GM10266 (cell line): ENCODE results near the gene LYZ.
"Not testable (repeated sequence)": the region's sequence is repeated elsewhere in the genome, so short reads cannot be mapped to it uniquely, and the experiment has no call there.

Experiments used
- DNase-seq: peaks from one replicate; pipeline ENCODE4 v3.0.0; 2012; ENCODE audit errors: extremely low spot score
- CTCF ChIP-seq: IDR thresholded peaks from 2 replicates; pipeline ENCODE4 v1.5.1; 2012; ENCODE audit warnings: mild to moderate bottlenecking, low read depth; ENCODE audit not compliant: control insufficient read depth, insufficient read depth; ENCODE audit errors: missing control alignments

LYZ gene

DNA sequence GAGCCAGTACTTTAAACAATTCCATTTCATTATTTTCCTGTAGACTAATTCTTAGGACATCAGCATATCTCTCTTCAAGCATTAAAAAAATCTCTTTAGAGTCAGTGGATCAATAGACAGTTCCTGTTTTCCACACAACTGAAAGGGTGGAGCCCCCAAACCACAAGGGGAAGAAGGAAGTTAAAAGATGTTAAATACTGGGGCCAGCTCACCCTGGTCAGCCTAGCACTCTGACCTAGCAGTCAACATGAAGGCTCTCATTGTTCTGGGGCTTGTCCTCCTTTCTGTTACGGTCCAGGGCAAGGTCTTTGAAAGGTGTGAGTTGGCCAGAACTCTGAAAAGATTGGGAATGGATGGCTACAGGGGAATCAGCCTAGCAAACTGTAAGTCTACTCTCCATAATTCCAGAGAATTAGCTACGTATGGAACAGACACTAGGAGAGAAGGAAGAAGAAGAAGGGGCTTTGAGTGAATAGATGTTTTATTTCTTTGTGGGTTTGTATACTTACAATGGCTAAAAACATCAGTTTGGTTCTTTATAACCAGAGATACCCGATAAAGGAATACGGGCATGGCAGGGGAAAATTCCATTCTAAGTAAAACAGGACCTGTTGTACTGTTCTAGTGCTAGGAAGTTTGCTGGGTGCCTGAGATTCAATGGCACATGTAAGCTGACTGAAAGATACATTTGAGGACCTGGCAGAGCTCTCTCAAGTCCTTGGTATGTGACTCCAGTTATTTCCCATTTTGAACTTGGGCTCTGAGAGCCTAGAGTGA lies at the start of gene LYZ:
TSS of gene LYZ (plus strand) at position 220 of the 777 bp plus-strand sequence. CDS start at position 248, 28 bp downstream.
- DNase-seq, result no peak
- no peak for TF ChIP-seq CTCF

DNA sequence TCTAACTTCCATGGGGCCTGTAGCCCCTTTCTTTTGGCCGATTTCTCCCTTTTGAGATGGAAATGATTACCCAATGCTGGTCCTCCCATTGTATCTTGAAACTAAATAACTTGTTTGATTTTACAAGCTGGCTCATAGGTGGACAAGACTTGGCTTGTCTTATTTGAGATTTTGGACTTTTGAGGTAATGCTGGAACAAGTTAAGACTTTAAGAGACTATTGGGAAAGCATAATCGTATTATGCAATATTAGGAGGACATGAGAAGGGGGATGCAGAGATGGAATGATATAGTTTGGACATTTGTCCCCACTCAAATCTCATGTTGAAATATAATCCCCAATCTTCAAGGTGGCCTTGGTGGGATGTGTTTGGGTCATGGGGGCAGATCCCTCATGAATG lies 49.2 kb upstream of the LYZ start:
- DNase-seq, result no peak
- TF ChIP-seq CTCF, result no peak

GRCh38 chr12:69304284-69304683 lies 43.9 kb upstream of the LYZ start:
- no peak for DNase-seq

GRCh38 chr12:69309461-69309860 lies 38.7 kb upstream of the LYZ start:
- TF ChIP-seq CTCF, result no peak

More at GRCh38 chr12:69304284-69304683, 43.9 kb upstream of the LYZ start:
- TF ChIP-seq CTCF, result no peak

DNA sequence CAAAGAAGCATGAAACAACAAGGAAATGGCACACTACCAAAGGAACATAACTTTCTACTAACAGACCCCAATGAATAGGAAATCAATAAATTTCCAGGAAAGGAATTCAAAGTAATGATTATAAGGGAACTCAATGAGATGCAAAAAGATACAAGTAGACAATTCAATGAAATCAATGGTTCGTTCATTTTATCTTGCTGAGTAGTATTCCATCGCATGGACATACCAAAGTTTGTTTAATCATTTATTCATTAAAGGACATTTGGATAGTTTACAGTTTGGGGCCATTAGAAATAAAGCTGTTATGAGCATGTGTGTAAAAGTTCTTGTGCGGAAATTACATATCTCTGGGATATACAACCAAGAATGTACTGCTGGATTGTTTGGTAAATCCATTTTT lies 35.0 kb upstream of the LYZ start:
- no peak for TF ChIP-seq CTCF
- DNase-seq, result no peak

More at GRCh38 chr12:69309461-69309860, 38.7 kb upstream of the LYZ start:
- DNase-seq, result no peak

DNA sequence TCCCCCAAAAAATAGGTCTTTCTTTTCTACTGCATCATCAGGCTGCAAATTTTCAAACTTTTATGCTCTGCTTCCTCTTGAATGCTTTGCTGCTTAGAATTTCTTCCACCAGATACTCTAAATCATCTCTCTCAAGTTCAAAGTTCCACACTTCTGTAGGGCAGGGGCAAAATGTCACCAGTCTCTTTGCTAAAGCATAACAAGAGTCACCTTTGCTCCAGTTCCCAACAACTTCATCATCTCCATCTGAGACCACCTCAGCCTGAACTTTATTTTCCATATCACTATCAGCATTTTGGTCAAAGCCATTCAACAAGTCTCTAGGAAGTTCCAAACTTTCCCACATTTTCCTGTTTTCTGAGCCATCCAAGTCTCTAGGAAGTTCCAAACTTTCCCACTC lies 31.4 kb upstream of the LYZ start:
- not testable (repeated sequence) for DNase-seq

- not testable (repeated sequence) for DNase-seq
These were observed 30.9 kb upstream of the LYZ start for GRCh38 chr12:69317233-69317632.

DNA sequence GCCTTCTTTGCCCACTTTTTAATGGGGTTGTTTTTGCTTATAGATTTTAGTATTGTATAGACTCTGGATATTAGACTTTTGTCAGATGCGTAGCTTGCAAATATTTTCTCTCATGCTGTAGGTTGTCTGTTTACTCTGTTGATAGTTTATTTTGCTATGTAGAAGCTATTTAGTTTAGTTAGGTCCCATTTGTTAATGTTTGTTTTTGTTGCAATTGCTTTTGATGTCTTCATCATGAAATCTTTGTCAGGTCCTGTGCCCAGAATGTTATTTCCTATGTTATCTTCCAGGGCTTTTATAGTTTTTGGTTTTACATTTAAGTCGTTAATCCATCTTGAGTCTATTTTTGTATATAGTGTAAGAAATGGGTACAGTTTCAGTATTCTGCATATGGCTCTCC lies 30.0 kb upstream of the LYZ start:
- no peak for TF ChIP-seq CTCF
- DNase-seq, result no peak
